Activated CD4-positive, alpha-beta T cell treated with anti-CD3 and anti-CD28 coated beads for 36 hours (primary cell): ENCODE data around the gene ALPP. TPM values are rescaled to one million over a fixed set of nuclear protein-coding genes. Genes with fewer than 3 reads are reported as not detected.

Experiments used
- ATAC-seq: fragments of 200-7000 bp; cut with Tn5 transposase; one replicate; pipeline ENCODE4 v1.10.0; 2021; ENCODE audit warnings: mild to moderate bottlenecking, moderate library complexity
- CTCF ChIA-PET: fragments of 350-600 bp; sonication (Branson Sonifier 250); formaldehyde crosslinking; loops from one replicate; lab custom pipeline; 2021; ENCODE audit warnings: antibody characterized with exemption; lab: Charles Lee
- POLR2A ChIA-PET: fragments of 350-600 bp; sonication (Branson Sonifier 250); formaldehyde crosslinking; loops from one replicate; lab custom pipeline; 2021; ENCODE audit warnings: antibody characterized with exemption, inconsistent platforms; lab: Charles Lee
- DNase-seq: peaks from one replicate; pipeline ENCODE4 v3.0.0-alpha.2; 2020
- H3K27ac Mint-ChIP-seq: one replicate; pipeline ENCODE4 v1.8.0; 2021; ENCODE audit warnings: mixed read lengths
- H3K27me3 Mint-ChIP-seq: one replicate; pipeline ENCODE4 v1.8.0; 2021; ENCODE audit warnings: mixed read lengths
- H3K36me3 Mint-ChIP-seq: one replicate; pipeline ENCODE4 v1.8.0; 2021; ENCODE audit warnings: low read depth, mixed read lengths
- H3K4me1 Mint-ChIP-seq: one replicate; pipeline ENCODE4 v1.8.0; 2021; ENCODE audit warnings: mixed read lengths
- H3K4me3 Mint-ChIP-seq: one replicate; pipeline ENCODE4 v1.8.0; 2021; ENCODE audit warnings: mild to moderate bottlenecking, moderate library complexity, mixed read lengths
- H3K9me3 Mint-ChIP-seq: one replicate; pipeline ENCODE4 v1.8.0; 2021; ENCODE audit warnings: low read depth, mixed read lengths
- intact Hi-C, 2 experiments: fragments of 100-400 bp; cut with DNase I in 1 of 2; cut with micrococcal nuclease in 1 of 2; formaldehyde crosslinking; loops; one replicate each; pipeline versions ENCODE4 v1.14.2 to v1.15.1; 2022 to 2024; cut with DNase I, micrococcal nuclease
- total RNA-seq, 2 experiments: library from RNA; stranded (reverse); gene quantifications; one replicate each; pipeline ENCODE4 v1.2.3, GENCODE V29; 2021

ALPP gene
- total RNA-seq, 2 experiments from 2014 or later = not detected

DNA sequence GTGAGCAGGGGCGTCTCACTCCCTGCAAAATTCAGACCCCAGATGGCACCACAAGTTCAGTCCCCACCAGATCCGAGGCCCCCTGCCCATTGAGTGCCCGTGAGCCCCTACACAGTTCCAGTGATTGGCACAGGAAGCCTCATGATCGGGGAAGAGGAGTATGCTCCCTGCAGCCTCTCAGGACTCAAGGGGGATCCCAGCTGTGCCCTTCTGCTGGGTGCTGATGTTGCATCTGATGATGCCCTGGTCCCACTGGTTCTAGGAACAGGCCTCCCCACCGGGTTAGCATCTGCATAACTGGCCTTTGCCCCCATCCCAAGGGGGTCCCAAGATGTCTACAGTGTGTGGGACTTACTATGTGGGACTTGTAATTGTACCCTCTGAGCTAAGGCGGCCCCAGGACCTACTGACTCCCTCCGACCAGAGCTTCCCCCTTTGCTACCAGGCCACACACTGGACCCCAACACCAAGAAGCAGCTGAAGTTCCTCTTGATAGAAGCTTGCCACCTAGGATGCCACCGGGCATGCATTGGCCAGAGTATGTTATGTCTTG is 36.7 kb downstream of the ALPP start:
- no peaks in the 10 kb centered on the region for H3K9me3 Mint-ChIP-seq
- no peak overlapping the region for H3K4me3 Mint-ChIP-seq
- no peak for DNase-seq
- peaks cover 25% of the 10 kb centered on the region for H3K27me3 Mint-ChIP-seq
- H3K4me1 Mint-ChIP-seq = peaks cover 22% of the 10 kb centered on the region
- ChIA-PET POLR2A (interaction anchor here (0.6 kb wide), 1 partner anchor 478 kb away, joined by 3 read pairs; no protein-coding TSS in a partner anchor), CTCF (interaction anchor here (0.5 to 1.2 kb wide), 4 partner anchors 29 to 515 kb away, joined by 3 to 5 read pairs (median 3); no protein-coding TSS in a partner anchor)
- H3K36me3 Mint-ChIP-seq = no peaks in the 10 kb centered on the region
- H3K27ac Mint-ChIP-seq = no peak overlapping the region
- ATAC-seq = no peak
- intact Hi-C loops = no loop called here

DNA sequence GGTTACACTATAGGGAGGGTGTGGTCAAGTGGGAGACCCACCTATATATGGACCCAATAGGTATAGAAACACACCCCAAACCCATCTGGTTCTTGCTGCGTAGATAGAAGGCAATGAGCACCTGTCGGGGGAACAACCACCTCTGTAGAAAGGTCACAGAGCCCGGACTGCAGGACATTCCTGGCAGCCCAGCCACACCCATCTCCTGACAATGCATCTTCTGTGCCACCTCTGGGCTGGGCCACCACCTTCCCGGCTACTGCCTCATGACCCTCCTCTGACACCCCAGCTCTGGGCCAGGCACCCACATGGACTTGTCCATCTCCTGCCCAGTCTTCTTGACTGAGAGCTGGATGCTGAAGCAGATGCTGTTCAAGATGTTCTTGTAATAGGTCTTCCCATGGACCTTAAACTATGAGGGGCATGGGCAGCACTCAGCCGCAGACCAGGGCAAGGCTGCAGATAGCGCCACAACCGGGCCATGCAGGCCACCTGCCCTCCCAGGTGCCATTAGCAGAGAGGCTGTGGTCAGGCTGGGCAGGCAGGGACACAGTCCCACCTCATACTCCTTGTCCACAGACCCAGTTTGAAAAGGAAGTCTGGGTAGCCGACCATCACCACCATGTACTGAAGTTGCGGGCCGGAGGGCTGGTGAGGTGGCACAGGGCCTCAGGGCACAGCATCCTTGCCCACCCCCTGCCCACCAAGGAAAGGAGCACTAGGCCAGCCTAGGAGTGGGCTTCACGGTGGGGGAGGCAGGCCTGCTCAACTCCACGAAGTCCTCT is 37.4 kb downstream of the ALPP start:
- peaks cover 27% of the 10 kb centered on the region for H3K27me3 Mint-ChIP-seq
- no peaks in the 10 kb centered on the region for H3K36me3 Mint-ChIP-seq
- ATAC-seq (no peak), DNase-seq (no peak)
- ChIA-PET CTCF (interaction anchor here (1.0 kb wide), 1 partner anchor 30 kb away, joined by 3 read pairs; no protein-coding TSS in a partner anchor), POLR2A (interaction anchor here (0.7 kb wide), 1 partner anchor 1745 kb away, joined by 4 read pairs; no protein-coding TSS in a partner anchor)
- no peak overlapping the region for H3K4me3 Mint-ChIP-seq
- H3K9me3 Mint-ChIP-seq = no peaks in the 10 kb centered on the region
- H3K27ac Mint-ChIP-seq = no peak overlapping the region
- H3K4me1 Mint-ChIP-seq = peaks cover 24% of the 10 kb centered on the region
- intact Hi-C loops = no loop called here

DNA sequence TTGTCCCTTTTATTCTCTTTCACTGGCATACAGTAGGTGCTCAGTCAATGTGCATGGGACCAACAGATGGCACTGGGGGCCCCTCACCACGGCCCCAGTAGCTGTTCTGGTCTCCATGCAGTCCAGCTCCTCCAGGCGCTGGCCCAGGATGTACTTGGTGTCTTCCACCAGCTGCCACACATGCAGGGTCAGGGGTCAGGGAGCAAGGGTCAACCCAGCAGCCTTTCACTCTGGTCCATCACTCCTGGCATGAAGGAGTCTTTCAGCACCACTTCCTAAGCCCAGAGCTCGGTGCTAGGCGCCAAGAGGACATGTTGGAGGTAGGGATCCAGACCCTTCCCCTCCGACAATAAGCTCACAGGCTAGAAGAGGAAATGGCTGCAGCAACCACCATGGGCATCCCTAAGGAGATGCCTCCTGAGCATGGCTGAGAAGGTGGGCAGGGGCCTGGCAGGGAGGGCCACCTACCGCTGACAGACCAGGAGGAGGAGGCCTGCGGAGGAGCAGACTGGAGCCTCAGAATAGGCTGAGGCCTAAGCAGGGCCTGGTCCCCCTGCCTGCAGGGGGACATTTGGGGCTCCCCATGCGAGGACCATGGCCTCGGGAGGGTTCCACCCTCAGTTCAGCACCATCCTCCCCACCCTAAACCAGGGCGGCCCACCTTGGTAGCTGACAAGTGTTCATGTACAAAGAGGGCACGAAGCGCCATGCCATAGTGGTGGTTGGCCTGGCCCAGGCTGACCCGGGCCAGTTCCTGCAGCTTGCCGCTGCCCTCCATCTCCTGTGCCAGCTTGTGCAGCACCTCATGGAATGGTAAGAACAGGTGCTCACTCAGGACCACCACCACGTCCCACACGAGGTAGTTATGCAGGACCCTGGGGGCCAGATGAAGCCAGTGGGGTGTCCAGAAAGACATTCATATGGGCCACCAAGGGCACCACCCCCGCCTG is 38.2 kb downstream of the ALPP start:
- no peak overlapping the region for H3K4me3 Mint-ChIP-seq
- peaks cover 25% of the 10 kb centered on the region for H3K4me1 Mint-ChIP-seq
- no peak overlapping the region for H3K27ac Mint-ChIP-seq
- ChIA-PET POLR2A (no interaction called here), CTCF (interaction anchor here (0.7 kb wide), 1 partner anchor 10 kb away, joined by 3 read pairs; no protein-coding TSS in a partner anchor)
- H3K27me3 Mint-ChIP-seq = peaks cover 30% of the 10 kb centered on the region
- no peak for ATAC-seq
- no peak for DNase-seq
- no peaks in the 10 kb centered on the region for H3K36me3 Mint-ChIP-seq
- intact Hi-C loops = no loop called here
- H3K9me3 Mint-ChIP-seq = peaks cover 2% of the 10 kb centered on the region

DNA sequence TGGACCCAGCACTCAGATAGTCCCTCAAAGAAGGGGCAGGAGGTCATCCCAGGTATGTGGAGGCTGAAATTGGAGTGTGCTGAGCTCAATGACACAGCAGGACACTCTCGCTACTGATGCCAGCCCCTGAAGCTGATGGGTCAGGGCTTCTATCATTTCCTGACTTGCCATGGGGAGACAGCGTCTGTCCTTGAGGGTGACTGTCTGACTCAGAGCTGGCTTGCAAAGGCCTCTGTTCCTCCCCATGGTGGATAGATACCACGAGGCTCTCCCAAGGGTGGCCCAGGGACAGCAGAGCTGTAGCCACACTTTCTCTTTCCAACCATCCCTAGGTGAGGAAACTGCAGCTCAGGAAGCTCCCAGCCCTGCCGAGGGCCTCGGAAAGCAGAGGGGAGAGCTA is 38.9 kb downstream of the ALPP start:
- peaks cover 26% of the 10 kb centered on the region for H3K4me1 Mint-ChIP-seq
- peaks cover 37% of the 10 kb centered on the region for H3K27me3 Mint-ChIP-seq
- peaks cover under 1% of the 10 kb centered on the region for H3K36me3 Mint-ChIP-seq
- intact Hi-C loops = no loop called here
- ChIA-PET POLR2A (no interaction called here), CTCF (interaction anchor here (0.7 kb wide), 1 partner anchor 701 kb away, joined by 3 read pairs; no protein-coding TSS in a partner anchor)
- H3K9me3 Mint-ChIP-seq = peaks cover 8% of the 10 kb centered on the region
- H3K4me3 Mint-ChIP-seq = no peak overlapping the region
- no peak overlapping the region for H3K27ac Mint-ChIP-seq
- ATAC-seq = no peak
- DNase-seq = no peak

DNA sequence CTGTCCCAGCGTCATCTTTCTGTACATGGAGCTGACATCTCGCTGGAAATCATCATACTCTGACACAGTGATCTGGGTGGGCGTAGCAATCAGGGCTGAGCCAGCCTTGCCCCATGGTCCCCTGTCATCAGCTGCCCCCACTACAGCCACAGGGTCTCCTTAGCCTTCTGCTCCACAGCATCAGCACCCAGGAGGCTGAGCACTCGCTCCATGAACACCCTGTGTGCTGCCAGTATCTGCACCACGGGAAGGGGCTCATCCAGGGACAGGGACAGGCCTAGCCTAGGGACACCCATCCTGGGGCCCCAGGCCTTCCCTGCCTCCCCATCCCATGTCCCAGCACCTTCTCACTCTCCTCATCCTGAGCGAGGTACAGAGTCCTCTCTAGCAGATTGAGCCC is 39.5 kb downstream of the ALPP start:
- no peak overlapping the region for H3K4me3 Mint-ChIP-seq
- ATAC-seq = no peak

DNA sequence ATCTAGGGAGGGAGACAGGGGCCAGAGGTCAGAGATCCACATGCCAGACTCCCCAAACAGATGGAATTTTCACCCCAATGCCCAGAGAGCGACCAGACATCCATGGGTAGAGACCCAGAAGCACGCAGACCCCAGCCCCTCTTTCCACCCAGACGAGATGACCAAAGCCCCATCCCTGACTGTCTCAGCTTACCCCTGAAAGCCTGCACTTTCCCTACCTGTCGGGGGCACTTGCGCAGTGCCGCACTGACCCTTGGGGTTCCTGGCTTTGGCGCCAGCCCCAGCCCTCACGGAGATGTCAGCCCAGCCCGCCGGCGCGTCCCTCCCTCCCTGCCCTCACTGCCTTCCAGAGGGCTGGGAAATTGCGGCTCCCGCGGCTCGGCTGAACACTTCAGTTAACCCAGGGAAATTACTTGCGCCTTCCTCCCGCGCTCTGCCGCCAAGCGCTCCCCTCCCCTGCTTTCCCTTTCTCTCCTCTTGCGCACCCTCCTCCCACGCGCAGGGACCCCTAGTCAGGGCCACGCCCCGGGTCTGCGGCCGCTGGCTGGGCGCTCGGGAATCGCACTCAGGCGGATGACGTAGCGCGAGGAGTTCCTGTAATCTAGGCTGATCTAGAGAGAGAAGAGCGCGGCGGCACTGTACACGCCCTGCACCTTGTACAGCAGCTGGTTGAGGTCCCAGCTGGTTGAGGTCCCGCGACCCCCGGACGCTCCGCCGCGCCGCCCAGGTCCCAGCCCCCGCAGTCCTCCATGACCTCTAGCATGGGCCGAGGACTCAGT is 40.1 kb downstream of the ALPP start:
- peaks cover 11% of the 10 kb centered on the region for H3K9me3 Mint-ChIP-seq
- DNase-seq = peak; percentile 56
- intact Hi-C loops = no loop called here
- H3K27ac Mint-ChIP-seq = no peak overlapping the region
- peaks cover 33% of the 10 kb centered on the region for H3K27me3 Mint-ChIP-seq
- ATAC-seq = peak; percentile 53
- no peak overlapping the region for H3K4me3 Mint-ChIP-seq
- ChIA-PET POLR2A (no interaction called here), CTCF (interaction anchor here (0.6 kb wide), 1 partner anchor 71 kb away, joined by 4 read pairs; no protein-coding TSS in a partner anchor)
- H3K36me3 Mint-ChIP-seq = peaks cover 4% of the 10 kb centered on the region
- peaks cover 15% of the 10 kb centered on the region for H3K4me1 Mint-ChIP-seq

More for the DNA sequence above, 39.5 kb downstream of the ALPP start:
- H3K27me3 Mint-ChIP-seq = peaks cover 37% of the 10 kb centered on the region
- no peak for DNase-seq
- CTCF ChIA-PET = interaction anchor here (0.7 kb wide), 1 partner anchor 700 kb away, joined by 3 read pairs; no protein-coding TSS in a partner anchor
- peaks cover 11% of the 10 kb centered on the region for H3K9me3 Mint-ChIP-seq
- peaks cover 4% of the 10 kb centered on the region for H3K36me3 Mint-ChIP-seq
- POLR2A ChIA-PET = no interaction called here
- intact Hi-C loops = no loop called here
- H3K27ac Mint-ChIP-seq = no peak overlapping the region
- peaks cover 20% of the 10 kb centered on the region for H3K4me1 Mint-ChIP-seq

DNA sequence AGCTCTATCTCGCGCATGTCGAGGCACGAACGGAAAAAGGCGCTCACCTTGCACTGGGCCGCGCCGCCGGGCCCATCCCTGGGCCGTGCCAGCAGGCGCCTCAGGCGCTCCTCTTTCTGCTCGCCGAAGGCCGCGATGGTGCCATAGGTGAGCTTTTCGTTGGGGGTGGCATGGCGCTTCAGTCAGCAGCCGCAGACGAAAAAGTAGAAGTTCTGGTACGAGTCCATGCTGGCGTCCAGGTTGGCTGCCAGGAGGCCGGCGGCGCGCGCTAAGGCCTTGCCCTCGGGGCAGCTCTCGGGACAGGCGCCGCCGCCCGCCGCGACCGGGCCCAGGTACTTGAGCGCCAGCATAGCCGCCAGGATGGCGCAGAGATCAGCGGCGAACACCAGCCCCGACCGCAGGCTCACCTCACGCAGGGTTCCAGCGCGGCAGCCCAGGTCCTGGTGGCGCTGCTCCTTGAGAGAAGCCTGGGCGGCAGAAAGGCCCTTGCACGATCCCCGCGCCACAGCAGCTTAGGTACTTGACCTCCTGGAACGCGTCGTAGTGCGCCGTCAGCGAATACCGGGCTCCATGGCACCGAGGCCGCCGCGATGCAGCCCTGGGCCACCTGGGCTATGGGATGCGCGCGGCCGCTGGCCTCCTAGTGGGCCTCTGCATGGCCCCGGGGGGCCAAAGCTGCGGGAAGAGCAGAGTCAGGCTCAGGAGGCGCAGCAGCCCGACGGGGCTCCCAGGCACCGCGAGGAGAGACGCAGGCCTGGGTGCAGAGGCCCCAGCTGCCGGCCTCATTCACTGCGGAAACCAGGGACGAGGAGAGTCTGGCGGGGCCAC is 40.9 kb downstream of the ALPP start:
- CTCF ChIA-PET = interaction anchor here (0.6 kb wide), 1 partner anchor 70 kb away, joined by 4 read pairs; no protein-coding TSS in a partner anchor
- peaks cover 4% of the 10 kb centered on the region for H3K36me3 Mint-ChIP-seq
- H3K27ac Mint-ChIP-seq = no peak overlapping the region
- DNase-seq = peak; percentile 42
- peak; percentile 66 for ATAC-seq
- POLR2A ChIA-PET = no interaction called here
- peaks cover 32% of the 10 kb centered on the region for H3K27me3 Mint-ChIP-seq
- intact Hi-C loops = no loop called here
- H3K4me1 Mint-ChIP-seq = peaks cover 15% of the 10 kb centered on the region
- peaks cover 11% of the 10 kb centered on the region for H3K9me3 Mint-ChIP-seq
- H3K4me3 Mint-ChIP-seq = no peak overlapping the region

DNA sequence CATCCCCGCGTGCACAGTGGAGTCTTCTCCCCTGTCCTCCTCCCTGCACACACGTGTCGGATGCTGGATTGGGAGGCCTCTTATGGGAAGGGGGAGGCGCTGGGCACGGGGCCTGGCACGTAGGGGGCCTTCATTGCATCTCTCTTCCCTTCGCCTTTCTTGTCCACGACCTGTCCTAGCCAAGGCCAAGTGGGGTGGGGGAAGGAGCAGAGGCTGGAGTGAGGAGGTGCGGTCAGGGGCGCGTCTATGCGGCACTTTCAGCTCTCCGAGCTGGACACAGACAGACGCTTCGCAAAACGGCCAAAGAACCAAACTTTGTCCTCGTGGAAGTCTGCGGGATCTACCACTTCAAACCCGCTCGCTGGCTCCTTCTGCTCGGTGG is 41.5 kb downstream of the ALPP start:
- POLR2A ChIA-PET = no interaction called here

DNA sequence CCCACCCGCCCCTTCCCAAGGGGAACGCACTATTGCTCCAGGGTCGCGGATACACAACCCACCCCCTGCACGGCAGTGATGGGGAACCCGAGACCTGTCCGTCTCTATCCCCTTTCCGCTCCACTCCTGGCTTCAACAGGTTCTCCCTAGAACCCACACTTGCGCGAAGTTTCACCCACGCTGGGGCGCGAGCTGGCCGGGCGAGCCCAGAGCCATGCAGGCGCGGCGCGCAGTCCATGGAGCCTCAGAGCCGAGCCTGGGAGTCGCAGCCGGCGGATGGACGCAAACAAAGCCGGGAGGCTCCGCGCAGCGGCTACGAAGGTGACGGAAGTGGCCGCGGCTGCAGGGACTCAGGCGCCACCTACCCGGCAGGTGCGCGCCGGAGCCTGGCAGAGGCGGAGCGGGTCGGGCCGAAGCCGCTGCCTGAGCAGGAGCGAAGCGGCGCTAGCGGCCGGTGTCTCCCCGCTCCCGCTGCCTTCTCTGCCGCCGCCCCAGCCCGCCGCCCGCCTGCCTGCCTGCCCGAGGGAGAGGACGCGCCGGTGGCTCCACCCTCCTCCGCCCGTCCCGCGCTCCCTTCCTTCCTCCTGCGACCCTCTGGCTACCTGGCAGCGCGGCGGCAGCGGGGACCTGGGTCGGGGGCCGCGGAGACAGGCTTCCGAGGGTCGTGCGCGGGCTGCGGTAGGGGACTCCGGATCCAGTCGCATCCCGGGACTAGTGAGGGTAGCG is 42.1 kb downstream of the ALPP start:
- H3K27me3 Mint-ChIP-seq = peaks cover 32% of the 10 kb centered on the region

More for the DNA sequence above, 41.5 kb downstream of the ALPP start:
- Mint-ChIP-seq H3K4me1 (peaks cover 15% of the 10 kb centered on the region), H3K9me3 (peaks cover 11% of the 10 kb centered on the region), H3K27me3 (peaks cover 32% of the 10 kb centered on the region), H3K36me3 (peaks cover 4% of the 10 kb centered on the region), H3K27ac (no peak overlapping the region), H3K4me3 (no peak overlapping the region)
- no peak for ATAC-seq
- intact Hi-C loops = no loop called here
- DNase-seq = no peak
- CTCF ChIA-PET = no interaction called here

More for the DNA sequence above, 42.1 kb downstream of the ALPP start:
- peaks cover 4% of the 10 kb centered on the region for H3K36me3 Mint-ChIP-seq
- H3K27ac Mint-ChIP-seq = no peak overlapping the region
- ChIA-PET POLR2A (no interaction called here), CTCF (interaction anchor here (0.6 kb wide), 1 partner anchor 93 kb away, joined by 3 read pairs; no protein-coding TSS in a partner anchor)
- ATAC-seq (peak; percentile 71), DNase-seq (peak; percentile 60)
- H3K9me3 Mint-ChIP-seq = peaks cover 11% of the 10 kb centered on the region
- H3K4me3 Mint-ChIP-seq = no peak overlapping the region
- H3K4me1 Mint-ChIP-seq = peaks cover 15% of the 10 kb centered on the region
- intact Hi-C loops = no loop called here
